Peyer's patch (tissue), 4 donors: ENCODE results near the gene MSMB. TPM values are rescaled to one million over a fixed set of nuclear protein-coding genes. Genes with fewer than 3 reads are reported as not detected.
"Not testable (repeated sequence)": the region's sequence is repeated elsewhere in the genome, so short reads cannot be mapped to it uniquely, and the experiment has no call there.

Experiments used
- DNase-seq, 3 donors: peaks; one replicate each; pipeline ENCODE4 v3.0.0-alpha.2; 2017 to 2019
- H3K27ac ChIP-seq, 4 donors: fragments of 200-600 bp; sonication (generic); one replicate each; pipeline ENCODE4 v1.5.1; 2016 to 2019
- H3K27me3 ChIP-seq, 2 donors: fragments of 200-600 bp; sonication (generic); one replicate each; pipeline ENCODE4 v1.5.1; 2019
- H3K36me3 ChIP-seq, 3 donors: fragments of 200-600 bp; sonication (generic); one replicate each; pipeline ENCODE4 v1.5.1; 2016 to 2019
- H3K4me1 ChIP-seq, 4 donors: fragments of 200-600 bp; sonication (generic); one replicate each; pipeline ENCODE4 v1.5.1; 2016 to 2019
- H3K4me3 ChIP-seq, 4 donors: fragments of 200-600 bp; sonication (generic); 1 replicate in 3 of 4; 2 replicates in 1 of 4; pipeline ENCODE4 v1.5.1; 2016 to 2019; ENCODE audit warnings: mild to moderate bottlenecking in 1 of 4
- H3K9me3 ChIP-seq, 4 donors: fragments of 200-600 bp; sonication (generic); one replicate each; pipeline ENCODE4 v1.5.1; 2016 to 2019; ENCODE audit warnings: mild to moderate bottlenecking in 1 of 4
- CTCF ChIP-seq, 6 experiments: fragments of 450-650 bp in 4 of 6; fragments of 200-600 bp in 2 of 6; sonication (generic) in 1 of 6; IDR thresholded peaks; one replicate each; pipeline ENCODE4 v1.5.1; 2017 to 2019; ENCODE audit warnings: antibody characterized with exemption in 6 of 6, mild to moderate bottlenecking in 3 of 6, moderate library complexity in 1 of 6
- POLR2A ChIP-seq, 2 donors: fragments of 450-650 bp; IDR thresholded peaks; one replicate each; pipeline ENCODE4 v1.5.1; 2017; ENCODE audit warnings: antibody characterized with exemption in 2 of 2, mild to moderate bottlenecking in 2 of 2, moderate library complexity in 2 of 2
- total RNA-seq, 4 donors: library from RNA; depleted of rRNA; stranded (reverse); fragments of >200 nt; gene quantifications; one replicate each; pipeline ENCODE4 v1.1.0, GENCODE V29; 2016

Gene MSMB
- total RNA-seq, 4 donors from 2014 or later: not detected

GRCh38 chr10:46053534-46054434, 7.7 kb upstream of the MSMB start:
- H3K27me3 ChIP-seq: no peaks in the 10 kb centered on the region
- H3K27ac ChIP-seq: no peak overlapping the region
- H3K9me3 ChIP-seq: no peaks in the 10 kb centered on the region
- TF ChIP-seq CTCF (IDR thresholded peaks at IDR 0.05): no peak
- TF ChIP-seq POLR2A (IDR thresholded peaks at IDR 0.05): no peak
- no peaks in the 10 kb centered on the region for H3K4me1 ChIP-seq
- no peak overlapping the region for H3K4me3 ChIP-seq
- DNase-seq: no peak
- H3K36me3 ChIP-seq: no peaks in the 10 kb centered on the region

GRCh38 chr10:46052791-46053375, 6.8 kb upstream of the MSMB start:
- H3K27me3 ChIP-seq: no peaks in the 10 kb centered on the region
- no peak for TF ChIP-seq POLR2A (IDR thresholded peaks at IDR 0.05)
- TF ChIP-seq CTCF (IDR thresholded peaks at IDR 0.05): no peak

GRCh38 chr10:46052057-46052790, 6.2 kb upstream of the MSMB start:
- no peak overlapping the region for H3K4me3 ChIP-seq
- no peaks in the 10 kb centered on the region for H3K36me3 ChIP-seq
- H3K27ac ChIP-seq: no peak overlapping the region
- TF ChIP-seq POLR2A (IDR thresholded peaks at IDR 0.05): no peak
- TF ChIP-seq CTCF (IDR thresholded peaks at IDR 0.05): no peak
- no peak for DNase-seq
- H3K27me3 ChIP-seq: no peaks in the 10 kb centered on the region
- H3K4me1 ChIP-seq: no peaks in the 10 kb centered on the region
- no peaks in the 10 kb centered on the region for H3K9me3 ChIP-seq

More at GRCh38 chr10:46052791-46053375, 6.8 kb upstream of the MSMB start:
- H3K36me3 ChIP-seq: no peaks in the 10 kb centered on the region
- H3K4me1 ChIP-seq: no peaks in the 10 kb centered on the region
- H3K27ac ChIP-seq: no peak overlapping the region
- DNase-seq: no peak
- H3K4me3 ChIP-seq: no peak overlapping the region
- H3K9me3 ChIP-seq: no peaks in the 10 kb centered on the region

- TF ChIP-seq POLR2A (IDR thresholded peaks at IDR 0.05) (no peak), CTCF (IDR thresholded peaks at IDR 0.05) (no peak)
- H3K27me3 ChIP-seq: no peaks in the 10 kb centered on the region
- H3K9me3 ChIP-seq: no peaks in the 10 kb centered on the region
- DNase-seq: no peak
- H3K4me1 ChIP-seq: no peaks in the 10 kb centered on the region
- no peaks in the 10 kb centered on the region for H3K36me3 ChIP-seq
- H3K4me3 ChIP-seq: no peak overlapping the region
- H3K27ac ChIP-seq: no peak overlapping the region
Measured at GRCh38 chr10:46050941-46051623, 5.0 kb upstream of the MSMB start.

GRCh38 chr10:46049497-46049831, 3.4 kb upstream of the MSMB start:
- H3K27ac ChIP-seq, H3K27me3 ChIP-seq, H3K9me3 ChIP-seq, DNase-seq, H3K4me1 ChIP-seq, H3K4me3 ChIP-seq, H3K36me3 ChIP-seq: not testable (repeated sequence)
